Right lobe of liver (tissue), 4 donors: Measurements from ENCODE around the gene MYL10.

ENCODE experiments used
- CTCF ChIP-seq, 4 donors: fragments of 200-600 bp in 3 of 4; fragments of 450-650 bp in 1 of 4; IDR thresholded peaks; one replicate each; pipeline versions ENCODE4 v1.5.1 to v1.8.0; 2016 to 2022; ENCODE audit warnings: antibody characterized with exemption in 4 of 4, mild to moderate bottlenecking in 2 of 4
- POLR2A ChIP-seq: fragments of 450-650 bp; IDR thresholded peaks from one replicate; pipeline ENCODE4 v1.6.1; 2017; ENCODE audit warnings: antibody characterized with exemption, mild to moderate bottlenecking
- donor health status: DM: no; HTN: no; CAD: no.
- donor health status: DM: no; HTN: no; CAD: no.
- donor health status: DM: no; HTN: yes; CAD: no.

GRCh38 chr7:101614939-101615302, 14.2 kb downstream of the MYL10 start:
- TF ChIP-seq CTCF (IDR thresholded peaks at IDR 0.05) (no peak), POLR2A (no peak)
